Smooth muscle cell (in vitro differentiated cells): Measurements from ENCODE around the gene CHST8. TPM values are rescaled to one million over a fixed set of nuclear protein-coding genes. Genes with fewer than 3 reads are reported as not detected.

Source experiments
- DNase-seq: peaks from one replicate; lab custom pipeline; 2025; ENCODE audit not compliant: unreplicated experiment; lab: John Stamatoyannopoulos, UW
- H2AFZ ChIP-seq: fragments of 200-600 bp; sonication (generic); 2 replicates; pipeline ENCODE4 v1.6.0; 2016; ENCODE audit warnings: antibody characterized with exemption, low read depth, mild to moderate bottlenecking
- H3F3A ChIP-seq: fragments of 200-600 bp; sonication (generic); 2 replicates; pipeline ENCODE4 v1.6.0; 2017; ENCODE audit warnings: antibody characterized with exemption, low read depth
- H3K27ac ChIP-seq: fragments of 200-600 bp; sonication (generic); 2 replicates; pipeline ENCODE4 v1.5.1; 2016; ENCODE audit warnings: low read depth, mild to moderate bottlenecking
- H3K27me3 ChIP-seq: fragments of 200-600 bp; sonication (generic); 2 replicates; pipeline ENCODE4 v1.6.1; 2016; ENCODE audit warnings: low read depth, mild to moderate bottlenecking
- H3K36me3 ChIP-seq: fragments of 200-600 bp; sonication (generic); 2 replicates; pipeline ENCODE4 v1.5.1; 2016; ENCODE audit warnings: low read depth
- H3K4me1 ChIP-seq: fragments of 200-600 bp; sonication (generic); 2 replicates; pipeline ENCODE4 v1.5.1; 2016; ENCODE audit warnings: low read depth
- H3K4me2 ChIP-seq: fragments of 200-600 bp; sonication (generic); 2 replicates; pipeline ENCODE4 v1.6.0; 2016; ENCODE audit warnings: mild to moderate bottlenecking
- H3K4me3 ChIP-seq: fragments of 200-600 bp; sonication (generic); 2 replicates; pipeline ENCODE4 v1.5.1; 2016; ENCODE audit warnings: mild to moderate bottlenecking
- H3K79me2 ChIP-seq: fragments of 200-600 bp; sonication (generic); 2 replicates; pipeline ENCODE4 v1.6.0; 2016; ENCODE audit warnings: low read depth, mild to moderate bottlenecking
- H3K9ac ChIP-seq: fragments of 200-600 bp; sonication (generic); 2 replicates; pipeline ENCODE4 v1.6.0; 2016; ENCODE audit warnings: low read depth
- H3K9me3 ChIP-seq: fragments of 200-600 bp; sonication (generic); replicated peaks from 2 replicates; pipeline ENCODE4 v1.5.1; 2016; ENCODE audit warnings: low read depth
- H4K20me1 ChIP-seq: fragments of 200-600 bp; sonication (generic); 2 replicates; pipeline ENCODE4 v1.6.0; 2016; ENCODE audit warnings: low read depth
- CTCF ChIP-seq: fragments of 200-600 bp; sonication (generic); IDR thresholded peaks from 2 replicates; pipeline ENCODE4 v1.5.1; 2017; ENCODE audit warnings: borderline replicate concordance, mild to moderate bottlenecking, antibody characterized with exemption; ENCODE audit not compliant: insufficient read depth, poor library complexity, severe bottlenecking
- WGBS: methylation state at CpG from one replicate; pipeline ENCODE4 v1.1.7; 2016; ENCODE audit warnings: low lambda C conversion rate; 5-methylcytosine and 5-hydroxymethylcytosine counted together
- polyA plus RNA-seq: library from polyadenylated mRNA; unstranded; fragments of >200 nt; fragmentation: Nextera tagmentation; extraction: Ambion mirVana; gene quantifications from 2 replicates; pipeline ENCODE4 v1.2.1, GENCODE V29; 2016
- total RNA-seq: library from RNA; depleted of rRNA; stranded (reverse); fragments of >200 nt; gene quantifications from 2 replicates; pipeline ENCODE4 v1.2.3, GENCODE V29; 2014

The CHST8 gene
- total and polyA plus RNA-seq, 2 experiments from 2014 or later: not detected

- peaks cover 47% of the 10 kb centered on the region for H4K20me1 ChIP-seq
- WGBS: 2% methylated on average over 12 of the region's 12 CpGs
- peaks cover 8% of the 10 kb centered on the region for H3F3A ChIP-seq
- no peak overlapping the region for H2AFZ ChIP-seq
- peak overlapping the region; percentile 99 for H3K4me2 ChIP-seq
- H3K4me1 ChIP-seq: peaks cover 13% of the 10 kb centered on the region
- no peak overlapping the region for H3K9ac ChIP-seq
- DNase-seq: no peak
- peak overlapping the region; percentile 90 for H3K4me3 ChIP-seq
- peaks cover 30% of the 10 kb centered on the region for H3K79me2 ChIP-seq
- no peaks in the 10 kb centered on the region for H3K9me3 ChIP-seq
- H3K36me3 ChIP-seq: no peaks in the 10 kb centered on the region
- TF ChIP-seq CTCF: no peak
- H3K27ac ChIP-seq: no peak overlapping the region
- H3K27me3 ChIP-seq: no peaks in the 10 kb centered on the region
Observed at GRCh38 chr19:33798681-33799111, 176.9 kb downstream of the CHST8 start.

- Histone ChIP-seq H3K9me3 (no peaks in the 10 kb centered on the region), H3K9ac (no peak overlapping the region), H2AFZ (no peak overlapping the region), H3F3A (peaks cover 8% of the 10 kb centered on the region), H3K79me2 (peaks cover 28% of the 10 kb centered on the region), H3K27me3 (no peaks in the 10 kb centered on the region), H3K4me3 (no peak overlapping the region), H3K27ac (no peak overlapping the region), H4K20me1 (peaks cover 54% of the 10 kb centered on the region), H3K4me1 (peaks cover 13% of the 10 kb centered on the region), H3K36me3 (no peaks in the 10 kb centered on the region), H3K4me2 (peak overlapping the region; percentile 99)
- TF ChIP-seq CTCF: no peak
- no peak for DNase-seq
- WGBS: 70% methylated on average over 5 of the region's 5 CpGs
Observed at GRCh38 chr19:33799476-33799875, 177.7 kb downstream of the CHST8 start.

GRCh38 chr19:33800012-33800680, 178.4 kb downstream of the CHST8 start:
- Histone ChIP-seq H3K9me3 (no peaks in the 10 kb centered on the region), H3K9ac (no peak overlapping the region), H2AFZ (no peak overlapping the region), H3K27me3 (no peaks in the 10 kb centered on the region), H3K27ac (no peak overlapping the region), H3K4me2 (no peak overlapping the region), H3K79me2 (peaks cover 28% of the 10 kb centered on the region), H3K36me3 (no peaks in the 10 kb centered on the region), H3F3A (peaks cover 5% of the 10 kb centered on the region), H3K4me1 (peaks cover 8% of the 10 kb centered on the region), H3K4me3 (no peak overlapping the region), H4K20me1 (peaks cover 60% of the 10 kb centered on the region)
- no peak for DNase-seq
- TF ChIP-seq CTCF: no peak
- 95% methylated on average over 16 of the region's 16 CpGs for WGBS

GRCh38 chr19:33801411-33801810, 179.7 kb downstream of the CHST8 start:
- no peak for DNase-seq
- Histone ChIP-seq H3K4me3 (no peak overlapping the region), H3K4me1 (peaks cover 8% of the 10 kb centered on the region), H3K4me2 (no peak overlapping the region), H3K27ac (no peak overlapping the region), H3K79me2 (peaks cover 28% of the 10 kb centered on the region), H3K36me3 (no peaks in the 10 kb centered on the region), H4K20me1 (peaks cover 73% of the 10 kb centered on the region), H3F3A (peaks cover 5% of the 10 kb centered on the region), H3K9me3 (no peaks in the 10 kb centered on the region), H2AFZ (no peak overlapping the region), H3K9ac (no peak overlapping the region), H3K27me3 (no peaks in the 10 kb centered on the region)
- WGBS: 96% methylated on average over 5 of the region's 5 CpGs
- TF ChIP-seq CTCF: no peak
